ENCODE measurements around the gene RINT1.

RINT1 gene

GRCh38 chr7:105599551-105599950 is 67.5 kb downstream of the RINT1 start:
- no peaks in the 10 kb centered on the region for H3K27me3 ChIP-seq (ENCODE audit: low read depth, low read length)
- no peak overlapping the region for H3K9ac ChIP-seq (ENCODE audit: low read length)
- H3K4me1 ChIP-seq (ENCODE audit: low read length) = peaks cover 3% of the 10 kb centered on the region; the same call in 1 of the 2 replicates
- H3K4me2 ChIP-seq (ENCODE audit: low read length) = no peak overlapping the region
- TF ChIP-seq CTCF (IDR thresholded peaks at IDR 0.05; ENCODE audit: low read depth, low read length) (no peak), EZH2phosphoT487 (IDR thresholded peaks at IDR 0.05; ENCODE audit: low read depth) (no peak)
- no peak overlapping the region for H3K4me3 ChIP-seq (ENCODE audit: low read length)
- H2AFZ ChIP-seq (ENCODE audit: low read depth, low read length) = no peak overlapping the region
- no peaks in the 10 kb centered on the region for H3K9me3 ChIP-seq (ENCODE audit: insufficient read depth, low read length)
- H4K20me1 ChIP-seq (ENCODE audit: insufficient read depth, low read length) = no peaks in the 10 kb centered on the region
- H3K27ac ChIP-seq (ENCODE audit: low read length) = no peak overlapping the region
- H3K36me3 ChIP-seq (replicated peaks; ENCODE audit: low read depth, low read length) = no peaks in the 10 kb centered on the region
- no peaks in the 10 kb centered on the region for H3K79me2 ChIP-seq (ENCODE audit: low read length)

- Histone ChIP-seq H3K79me2 (ENCODE audit: low read length) (no peaks in the 10 kb centered on the region), H3K27me3 (ENCODE audit: low read depth, low read length) (no peaks in the 10 kb centered on the region), H4K20me1 (ENCODE audit: insufficient read depth, low read length) (no peaks in the 10 kb centered on the region), H3K9me3 (ENCODE audit: insufficient read depth, low read length) (no peaks in the 10 kb centered on the region), H2AFZ (ENCODE audit: low read depth, low read length) (no peak overlapping the region), H3K27ac (ENCODE audit: low read length) (no peak overlapping the region), H3K9ac (ENCODE audit: low read length) (no peak overlapping the region), H3K4me1 (ENCODE audit: low read length) (no peaks in the 10 kb centered on the region), H3K36me3 (replicated peaks; ENCODE audit: low read depth, low read length) (no peaks in the 10 kb centered on the region), H3K4me3 (ENCODE audit: low read length) (no peak overlapping the region), H3K4me2 (ENCODE audit: low read length) (no peak overlapping the region)
- TF ChIP-seq EZH2phosphoT487 (IDR thresholded peaks at IDR 0.05; ENCODE audit: low read depth) (no peak), CTCF (IDR thresholded peaks at IDR 0.05; ENCODE audit: low read depth, low read length) (no peak)
Observed at GRCh38 chr7:105600720-105601550, 68.9 kb downstream of the RINT1 start.

GRCh38 chr7:105602325-105603305 is 70.6 kb downstream of the RINT1 start:
- Histone ChIP-seq H3K27ac (ENCODE audit: low read length) (no peak overlapping the region), H2AFZ (ENCODE audit: low read depth, low read length) (no peak overlapping the region), H3K9ac (ENCODE audit: low read length) (no peak overlapping the region), H4K20me1 (ENCODE audit: insufficient read depth, low read length) (no peaks in the 10 kb centered on the region), H3K9me3 (ENCODE audit: insufficient read depth, low read length) (no peaks in the 10 kb centered on the region), H3K4me2 (ENCODE audit: low read length) (no peak overlapping the region), H3K79me2 (ENCODE audit: low read length) (no peaks in the 10 kb centered on the region), H3K4me3 (ENCODE audit: low read length) (no peak overlapping the region), H3K36me3 (replicated peaks; ENCODE audit: low read depth, low read length) (no peaks in the 10 kb centered on the region), H3K4me1 (ENCODE audit: low read length) (no peaks in the 10 kb centered on the region), H3K27me3 (ENCODE audit: low read depth, low read length) (peaks cover 5% of the 10 kb centered on the region; the same call in 1 of the 2 replicates)
- TF ChIP-seq EZH2phosphoT487 (IDR thresholded peaks at IDR 0.05; ENCODE audit: low read depth) (no peak), CTCF (IDR thresholded peaks at IDR 0.05; ENCODE audit: low read depth, low read length) (no peak)
